NCI-H1105 (cell line): ENCODE results near the gene PTPRD.

Experiments used
- DNase-seq: peaks from one replicate; lab custom pipeline; 2025; lab: John Stamatoyannopoulos, UW

The PTPRD gene

GRCh38 chr9:10172476-10172875, 440.3 kb downstream of the PTPRD start:
- DNase-seq = peak; percentile 74

- peak; percentile 57 for DNase-seq
Measured at GRCh38 chr9:10168241-10168640, 444.6 kb downstream of the PTPRD start.

- no peak for DNase-seq
Measured at GRCh38 chr9:10148796-10149195, 464.0 kb downstream of the PTPRD start.

- DNase-seq = no peak
Measured at GRCh38 chr9:10146517-10147331, 466.1 kb downstream of the PTPRD start.

- DNase-seq = no peak
Measured at GRCh38 chr9:10144355-10144754, 468.4 kb downstream of the PTPRD start.

GRCh38 chr9:10135553-10135952, 477.2 kb downstream of the PTPRD start:
- DNase-seq = no peak

- no peak for DNase-seq
Measured at GRCh38 chr9:10134266-10134665, 478.5 kb downstream of the PTPRD start.

- DNase-seq = no peak
Measured at GRCh38 chr9:10130061-10130675, 482.6 kb downstream of the PTPRD start.

GRCh38 chr9:10127867-10128266, 484.9 kb downstream of the PTPRD start:
- no peak for DNase-seq

GRCh38 chr9:10112798-10113197, 500.0 kb downstream of the PTPRD start:
- DNase-seq = no peak

GRCh38 chr9:10112070-10112469, 500.7 kb downstream of the PTPRD start:
- DNase-seq = no peak

GRCh38 chr9:10108815-10109214, 504.0 kb downstream of the PTPRD start:
- DNase-seq = no peak

- DNase-seq = no peak
Measured at GRCh38 chr9:10104774-10105173, 508.0 kb downstream of the PTPRD start.

GRCh38 chr9:10095208-10095607, 517.6 kb downstream of the PTPRD start:
- no peak for DNase-seq

- no peak for DNase-seq
Measured at GRCh38 chr9:10094563-10094962, 518.2 kb downstream of the PTPRD start.

GRCh38 chr9:10080012-10080411, 532.8 kb downstream of the PTPRD start:
- no peak for DNase-seq

GRCh38 chr9:10079284-10079964, 533.4 kb downstream of the PTPRD start:
- no peak for DNase-seq

- DNase-seq = no peak
Measured at GRCh38 chr9:10071579-10071978, 541.2 kb downstream of the PTPRD start.

GRCh38 chr9:10062629-10063395, 550.0 kb downstream of the PTPRD start:
- no peak for DNase-seq

- DNase-seq = no peak
Measured at GRCh38 chr9:10059044-10059443, 553.8 kb downstream of the PTPRD start.

GRCh38 chr9:10055886-10056395, 556.9 kb downstream of the PTPRD start:
- DNase-seq = no peak

GRCh38 chr9:10054456-10054855, 558.3 kb downstream of the PTPRD start:
- DNase-seq = no peak
